ENCODE data around the gene CACNG7. TPM values are rescaled to one million over a fixed set of nuclear protein-coding genes. Genes with fewer than 3 reads are reported as not detected.
A peak's percentile ranks its signal among the peaks of the same experiment; 100 is the strongest.

Gene CACNG7
- polyA plus RNA-seq, 1 experiment = 8.6 TPM

- ChIA-PET CTCF (no interaction called here), POLR2A (no interaction called here)
- Histone ChIP-seq H3K9me3 (ENCODE audit: control insufficient read depth, insufficient read depth, low read length) (no peaks in the 10 kb centered on the region), H3K27ac (ENCODE audit: low read depth, low read length) (no peak overlapping the region), H3K4me3 (ENCODE audit: low read depth, low read length) (no peak overlapping the region), H3K27me3 (ENCODE audit: control insufficient read depth, insufficient read depth, low read length) (peaks cover 28% of the 10 kb centered on the region)
- TF ChIP-seq CTCF (IDR thresholded peaks at IDR 0.05; ENCODE audit: low read depth, low read length) = no peak
- DNase-seq (ENCODE audit: low read depth, low spot score) = no peak
Measured at GRCh38 chr19:53957448-53958167, 48.5 kb downstream of the CACNG7 start.

- POLR2A ChIA-PET = no interaction called here
- CTCF ChIA-PET = no interaction called here
- Histone ChIP-seq H3K9me3 (ENCODE audit: control insufficient read depth, insufficient read depth, low read length) (no peaks in the 10 kb centered on the region), H3K27me3 (ENCODE audit: control insufficient read depth, insufficient read depth, low read length) (peaks cover 28% of the 10 kb centered on the region), H3K27ac (ENCODE audit: low read depth, low read length) (no peak overlapping the region), H3K4me3 (ENCODE audit: low read depth, low read length) (no peak overlapping the region)
- TF ChIP-seq CTCF (IDR thresholded peaks at IDR 0.05; ENCODE audit: low read depth, low read length) = no peak
- DNase-seq (ENCODE audit: low read depth, low spot score) = no peak
Measured at GRCh38 chr19:53958168-53958571, 49.1 kb downstream of the CACNG7 start.

GRCh38 chr19:53958823-53959757 is 50.0 kb downstream of the CACNG7 start:
- DNase-seq (ENCODE audit: low read depth, low spot score) = no peak
- H3K27ac ChIP-seq (ENCODE audit: low read depth, low read length) = no peak overlapping the region
- POLR2A ChIA-PET = no interaction called here
- peaks cover 34% of the 10 kb centered on the region for H3K27me3 ChIP-seq (ENCODE audit: control insufficient read depth, insufficient read depth, low read length)
- H3K9me3 ChIP-seq (ENCODE audit: control insufficient read depth, insufficient read depth, low read length) = no peaks in the 10 kb centered on the region
- no peak for TF ChIP-seq CTCF (IDR thresholded peaks at IDR 0.05; ENCODE audit: low read depth, low read length)
- peak overlapping the region; percentile 66 for H3K4me3 ChIP-seq (ENCODE audit: low read depth, low read length)
- CTCF ChIA-PET = interaction anchor here (0.7 kb wide), 1 partner anchor 1154 kb away, joined by 5 read pairs; no protein-coding TSS in a partner anchor

GRCh38 chr19:53960187-53960586 is 51.1 kb downstream of the CACNG7 start:
- peak overlapping the region; percentile 66 for H3K4me3 ChIP-seq (ENCODE audit: low read depth, low read length)
- POLR2A ChIA-PET = interaction anchor here (0.6 to 1.0 kb wide), 3 partner anchors 10 to 155 kb away, joined by 3 to 9 read pairs (median 6); partner anchors contain the start of gene MYADM
- H3K27me3 ChIP-seq (ENCODE audit: control insufficient read depth, insufficient read depth, low read length) = peaks cover 34% of the 10 kb centered on the region
- CTCF ChIA-PET = interaction anchor here (0.6 to 0.7 kb wide), 2 partner anchors 51 to 1153 kb away, joined by 5 read pairs; partner anchors contain the start of gene CACNG7
- no peak for DNase-seq (ENCODE audit: low read depth, low spot score)
- H3K9me3 ChIP-seq (ENCODE audit: control insufficient read depth, insufficient read depth, low read length) = no peaks in the 10 kb centered on the region
- no peak for TF ChIP-seq CTCF (IDR thresholded peaks at IDR 0.05; ENCODE audit: low read depth, low read length)
- peak overlapping the region; percentile 21 for H3K27ac ChIP-seq (ENCODE audit: low read depth, low read length)
